SK-N-MC (cell line): ENCODE measurements around the gene MPRIP.

Experiments
- EZH2 ChIP-seq: fragments of 200-600 bp; sonication (generic); IDR thresholded peaks from one replicate; pipeline ENCODE4 v1.6.1; 2017; ENCODE audit warnings: antibody characterized with exemption
- FOXP2 ChIP-seq: optimal IDR thresholded peaks from 2 replicates; pipeline ENCODE3; 2011; ENCODE audit warnings: mild to moderate bottlenecking, moderate library complexity; ENCODE audit not compliant: insufficient read depth; ENCODE audit errors: extremely low read length, control extremely low read depth
- POLR2AphosphoS5 ChIP-seq: IDR thresholded peaks from 2 replicates; pipeline ENCODE4 v1.6.1; 2012; ENCODE audit warnings: mild to moderate bottlenecking, low read depth, low read length, borderline replicate concordance

DNA sequence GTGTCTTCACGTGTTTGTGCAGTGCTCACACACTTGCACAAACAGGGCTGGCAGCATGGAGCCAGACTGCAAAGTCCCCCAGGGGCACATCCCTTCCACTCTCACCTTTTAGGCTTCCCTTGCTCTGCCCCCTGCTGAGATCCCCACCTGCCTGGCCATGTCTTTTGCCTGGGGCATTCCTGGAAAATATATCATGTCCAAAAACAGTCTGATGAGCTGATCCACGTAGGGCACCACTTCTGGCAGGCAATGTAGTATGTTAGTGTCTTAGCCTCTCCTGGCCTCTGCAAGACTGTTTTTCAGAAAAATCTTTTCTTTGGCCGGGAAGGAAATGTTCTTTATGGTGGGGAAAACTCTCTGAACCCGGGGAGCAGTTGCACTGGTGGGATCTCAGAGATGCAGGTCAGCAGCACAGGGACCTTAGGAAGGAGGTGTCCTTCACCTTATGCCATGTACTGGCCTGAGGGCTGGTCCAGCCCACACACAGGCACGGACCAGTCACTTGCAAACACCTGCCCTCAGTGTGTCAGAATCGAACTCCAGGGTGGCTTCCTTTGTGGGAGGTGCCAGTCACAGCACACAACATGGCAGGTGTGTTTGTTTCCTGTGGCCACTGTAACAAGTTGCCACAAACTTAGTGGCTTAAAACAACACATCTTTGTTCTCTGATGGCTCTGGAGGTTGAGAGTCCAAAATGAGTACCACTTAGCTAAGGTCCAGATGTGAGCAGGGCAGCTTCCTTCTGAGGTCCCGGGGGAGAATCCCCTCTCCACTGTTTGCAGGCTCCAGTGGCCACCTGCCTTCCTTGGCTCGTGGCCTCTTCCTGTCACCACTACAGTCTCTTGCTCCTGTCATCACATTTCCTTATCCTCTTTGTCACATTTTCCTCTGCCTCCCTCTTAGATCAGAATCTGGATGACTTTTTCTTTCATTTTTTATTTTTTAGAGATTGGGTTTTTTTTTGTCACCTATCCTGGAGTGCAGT, 46.6 kb downstream of the MPRIP start:
- TF ChIP-seq POLR2AphosphoS5 (no peak), EZH2 (no peak), FOXP2 (no peak)
